CD4-positive, alpha-beta T cell treated with Interleukin-6 for 4 hours (primary cell): Measurements from ENCODE around the gene NAA60.
"Not testable (repeated sequence)": the region's sequence is repeated elsewhere in the genome, so short reads cannot be mapped to it uniquely, and the experiment has no call there.

Experiments
- DNase-seq: peaks from one replicate; pipeline ENCODE4 v3.0.0-alpha.2; 2020; ENCODE audit warnings: mixed read lengths

NAA60 gene

GRCh38 chr16:3484318-3485096 lies 41.0 kb downstream of the NAA60 start:
- no peak for DNase-seq

GRCh38 chr16:3485097-3485745 lies 41.7 kb downstream of the NAA60 start:
- DNase-seq: no peak

- DNase-seq: peak; percentile 25
Observed at GRCh38 chr16:3485821-3486505, 42.5 kb downstream of the NAA60 start.

GRCh38 chr16:3486506-3487215 lies 43.2 kb downstream of the NAA60 start:
- no peak for DNase-seq

DNA sequence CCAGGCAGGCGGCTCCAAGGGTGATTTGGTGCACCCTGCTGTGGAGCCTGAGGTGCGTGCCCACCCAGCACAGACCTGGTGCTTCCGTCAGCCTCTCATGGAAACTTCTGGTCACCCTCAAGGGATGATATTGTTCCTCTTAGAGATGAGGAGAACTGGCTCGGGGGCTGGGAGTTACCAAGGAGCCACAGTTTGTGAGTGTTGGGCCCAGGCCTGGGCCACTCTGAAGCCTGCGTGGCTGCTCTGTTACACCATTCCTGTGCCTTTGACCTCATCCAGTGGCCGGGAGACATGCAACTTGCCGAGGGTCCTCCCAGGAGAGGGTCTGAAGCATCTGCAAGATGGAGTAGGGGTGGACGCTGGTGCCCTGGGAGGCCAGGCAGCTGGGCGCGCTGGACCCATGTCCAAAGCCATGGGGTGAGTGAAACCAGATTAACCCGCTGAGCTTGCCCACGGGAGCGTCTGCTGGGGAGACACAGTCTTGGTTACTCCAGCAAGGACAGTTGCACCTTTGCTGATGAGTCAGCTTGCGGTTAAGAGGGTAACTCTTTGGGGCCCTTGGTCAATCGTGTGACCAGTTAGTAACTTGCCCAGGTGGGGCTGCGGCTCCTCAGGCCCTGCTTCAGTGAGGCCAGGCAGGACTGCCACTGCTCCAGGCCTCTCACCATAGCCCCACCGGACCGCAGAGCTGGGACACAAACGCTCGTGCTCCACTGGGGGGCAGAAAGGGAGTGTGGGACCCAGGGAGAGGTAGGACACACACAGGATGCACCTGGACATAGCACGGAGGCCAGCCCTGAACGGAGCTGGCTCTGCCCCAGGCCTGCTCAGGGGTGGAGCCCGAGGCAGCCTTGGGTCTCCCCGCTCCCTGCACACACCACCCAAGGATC lies 44.3 kb downstream of the NAA60 start:
- DNase-seq: no peak

DNA sequence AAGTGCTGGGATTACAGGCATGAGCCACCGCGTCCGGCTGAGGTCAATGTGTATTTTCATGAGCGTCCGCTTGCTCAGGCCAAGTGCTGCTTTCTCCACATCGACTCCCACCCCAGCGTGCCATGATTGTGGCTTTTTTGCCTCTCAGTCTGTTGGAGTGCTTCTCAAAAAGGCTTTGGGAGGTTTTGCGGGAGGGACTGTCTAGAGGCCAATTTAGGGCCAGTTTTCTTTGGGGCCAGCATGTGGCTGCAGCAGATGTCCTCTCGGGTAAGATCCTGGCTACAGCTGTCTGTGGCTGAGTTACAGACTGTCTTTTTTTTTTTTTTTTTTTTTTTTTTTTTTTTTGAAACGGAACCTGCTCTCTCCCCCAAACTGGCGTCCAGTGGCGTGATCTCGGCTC lies 45.3 kb downstream of the NAA60 start:
- no peak for DNase-seq

GRCh38 chr16:3490911-3491629 lies 47.6 kb downstream of the NAA60 start:
- DNase-seq: no peak

DNA sequence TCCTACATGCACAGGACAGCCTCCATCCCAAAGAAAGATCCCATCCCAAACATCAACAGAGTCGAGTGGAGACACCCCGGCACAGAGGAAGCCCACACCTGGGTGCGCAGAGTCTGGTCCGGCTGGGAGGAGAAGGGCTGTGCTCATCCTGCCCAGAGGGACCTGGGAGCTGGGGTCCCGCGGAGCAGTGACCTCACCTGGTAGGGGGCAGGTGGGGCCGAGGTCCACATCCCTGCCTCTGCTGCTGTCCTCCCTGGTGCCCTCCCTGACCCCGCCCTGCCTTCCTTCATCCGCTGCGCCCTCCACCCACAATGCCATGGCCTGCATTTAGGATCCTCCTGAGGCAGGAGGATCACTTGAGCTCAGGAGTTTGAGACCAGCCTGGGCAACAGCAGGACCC lies 48.9 kb downstream of the NAA60 start:
- no peak for DNase-seq

DNA sequence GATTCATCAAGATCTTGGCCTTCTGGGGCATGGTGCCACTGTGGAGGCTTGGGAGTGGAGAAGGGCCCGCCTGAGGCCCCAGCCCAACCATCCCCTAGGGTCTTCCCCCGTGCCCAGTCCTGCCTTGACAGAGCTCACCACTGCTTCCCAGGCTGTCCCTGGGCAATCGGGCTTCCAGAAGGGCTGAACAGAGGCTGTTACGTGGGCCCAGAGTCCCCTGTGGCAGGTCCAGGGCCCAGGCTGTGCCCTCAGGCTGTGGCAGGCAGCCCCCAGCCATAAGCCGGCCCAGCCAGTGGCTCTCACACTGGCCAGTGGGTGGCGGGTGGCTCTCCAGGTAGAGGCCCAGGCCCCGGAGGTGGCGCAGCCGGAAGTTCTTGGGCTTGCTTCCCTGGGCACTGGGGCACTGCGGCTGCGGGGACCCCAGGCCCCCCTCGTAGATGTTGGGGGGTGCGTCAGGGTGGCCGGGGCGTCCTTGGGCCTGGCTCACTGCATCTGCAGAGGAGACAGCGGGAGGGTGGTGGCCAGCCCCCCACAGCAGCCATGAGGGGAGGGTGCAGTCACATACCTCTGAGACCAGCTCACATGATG lies 51.0 kb downstream of the NAA60 start:
- no peak for DNase-seq

DNA sequence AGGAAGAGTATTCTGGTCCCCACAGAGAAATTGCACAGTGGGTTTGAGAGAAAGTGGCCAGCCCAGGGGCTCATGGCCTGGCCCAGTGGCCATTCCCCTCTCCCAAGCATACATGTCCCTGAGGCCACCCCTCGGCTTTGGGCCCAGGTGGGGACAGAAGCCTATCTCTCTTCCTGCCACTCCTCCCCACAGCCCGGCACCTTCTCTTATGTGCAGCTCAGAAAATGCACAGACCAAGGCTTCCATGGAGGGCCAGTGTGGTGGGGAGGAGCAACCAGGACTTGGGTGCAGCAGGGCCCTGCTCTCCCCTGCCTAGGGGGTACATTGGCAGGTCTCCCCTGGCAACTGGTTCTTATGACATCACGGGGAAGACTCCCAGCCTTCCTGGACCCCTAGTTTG lies 51.7 kb downstream of the NAA60 start, which contains the start of gene C16orf90:
Gene C16orf90, minus strand, starts transcription at position 314 of the 400 bp plus-strand sequence. Its CDS starts 68 bp downstream, at position 246.
- no peak for DNase-seq

- DNase-seq: no peak
Observed at GRCh38 chr16:3496386-3496785, 52.9 kb downstream of the NAA60 start.

DNA sequence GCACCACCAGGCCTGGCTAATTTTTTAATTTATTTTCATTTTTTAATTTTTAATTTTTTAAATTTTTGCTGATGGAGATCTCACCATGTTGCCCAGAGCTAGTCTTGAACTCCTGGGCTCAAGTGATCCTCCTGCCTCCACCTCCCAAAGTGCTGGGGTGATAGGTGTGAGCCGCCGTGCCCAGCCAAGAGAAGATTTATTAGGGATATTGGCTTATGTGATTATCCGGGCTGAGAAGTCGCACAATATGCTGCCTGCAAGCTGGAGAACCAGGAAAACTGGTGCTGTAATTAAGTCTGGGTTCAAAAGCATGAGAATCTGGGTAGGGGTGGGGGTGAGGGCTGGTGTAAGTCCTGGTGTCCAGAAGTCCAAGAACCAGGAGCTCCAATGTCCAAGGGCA lies 54.3 kb downstream of the NAA60 start:
- DNase-seq: no peak

DNA sequence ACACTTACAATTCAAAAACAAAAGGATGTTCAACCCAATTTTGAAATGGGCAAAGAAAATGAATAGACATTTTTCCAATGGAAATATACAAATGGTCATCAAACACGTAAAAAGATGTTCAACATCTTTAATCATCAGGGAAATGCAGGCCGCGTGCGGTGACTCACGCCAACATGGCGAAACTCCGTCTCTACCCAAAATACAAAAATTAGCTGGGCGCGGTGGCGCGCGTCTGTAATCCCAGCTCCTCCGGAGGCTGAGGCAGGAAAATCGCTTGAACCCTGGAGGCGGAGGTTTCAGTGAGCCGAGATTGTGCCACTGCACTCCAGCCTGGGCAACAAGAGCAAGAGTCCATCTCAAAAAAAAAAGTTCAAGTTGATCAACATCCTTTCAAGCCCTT lies 55.5 kb downstream of the NAA60 start:
- DNase-seq: no peak

DNA sequence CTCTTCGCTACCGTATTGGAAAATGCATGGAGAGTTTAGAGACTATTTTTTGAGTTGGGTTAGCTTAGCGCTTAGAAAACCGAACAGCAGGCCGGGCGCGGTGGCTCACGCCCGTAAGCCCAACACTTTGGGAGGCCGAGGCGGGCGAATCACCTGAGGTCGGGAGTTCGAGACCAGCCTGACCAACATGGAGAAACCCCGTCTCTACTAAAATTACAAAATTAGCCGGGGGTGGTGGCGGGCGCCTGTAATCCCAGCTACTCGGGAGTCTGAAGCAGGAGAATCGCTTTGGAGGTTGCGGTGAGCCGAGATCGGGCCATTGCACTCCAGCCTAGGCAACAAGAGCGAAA lies 57.9 kb downstream of the NAA60 start:
- DNase-seq: not testable (repeated sequence)

- DNase-seq: no peak
Observed at GRCh38 chr16:3501783-3502400, 58.4 kb downstream of the NAA60 start.

DNA sequence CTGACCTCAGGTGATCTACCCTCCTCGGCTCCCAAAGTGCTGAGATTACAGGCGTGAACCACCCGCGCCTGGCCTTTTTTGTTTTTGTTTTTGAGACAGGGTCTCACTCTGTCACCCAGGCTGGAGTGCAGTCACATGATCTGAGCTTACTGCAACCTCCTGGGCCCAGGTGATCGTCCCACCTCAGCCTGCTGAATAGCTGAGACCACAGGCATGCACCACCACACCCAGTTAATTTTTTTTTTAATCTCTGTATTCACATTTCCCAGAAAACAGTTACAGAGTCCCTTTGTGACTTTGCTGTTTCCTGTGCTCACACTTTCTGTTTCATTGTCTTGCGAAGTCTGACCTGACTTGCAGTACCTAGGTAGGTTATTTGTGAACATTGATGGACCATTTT lies 60.0 kb downstream of the NAA60 start:
- DNase-seq: peak; percentile 85

- peak; percentile 39 for DNase-seq
Observed at GRCh38 chr16:3508736-3509135, 65.3 kb downstream of the NAA60 start.

DNA sequence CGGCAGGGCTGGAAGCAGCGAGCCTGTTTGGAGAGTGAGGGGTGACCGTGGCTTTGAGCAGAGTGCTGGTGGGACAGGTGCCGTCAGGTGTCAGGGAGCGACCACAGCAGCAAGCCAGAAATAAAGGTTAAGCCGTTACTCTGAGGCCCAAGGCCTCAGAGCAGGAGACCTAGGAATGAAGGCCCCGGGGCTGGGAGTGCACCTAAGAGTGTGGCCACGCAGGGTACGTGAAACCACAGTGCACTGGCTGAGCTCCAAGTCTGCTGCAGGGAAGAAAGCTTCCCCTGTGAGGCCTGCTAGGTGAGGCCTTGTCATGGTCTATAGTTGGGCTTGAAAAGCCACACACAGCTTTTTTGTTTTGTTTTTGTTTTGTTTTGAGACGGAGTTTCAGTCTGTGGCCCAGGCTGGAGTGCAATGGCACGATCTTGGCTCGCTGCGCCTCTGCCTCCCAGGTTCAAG lies 66.0 kb downstream of the NAA60 start:
- peak; percentile 94 for DNase-seq

- DNase-seq: no peak
Observed at GRCh38 chr16:3510416-3510815, 66.9 kb downstream of the NAA60 start.
